Gastrocnemius medialis (tissue), 4 donors: ENCODE data around the gene CSF3. TPM values are rescaled to one million over a fixed set of nuclear protein-coding genes. Genes with fewer than 3 reads are reported as not detected.

ENCODE experiments used
- ATAC-seq, 2 donors: fragments of 150-250 bp; one replicate each; pipeline ENCODE4 v1.9.1; 2016
- DNase-seq, 2 donors: peaks; one replicate each; pipeline ENCODE4 v3.0.0-alpha.2; 2019
- H3K27ac ChIP-seq, 4 donors: fragments of 200-600 bp; sonication (generic); 1 replicate in 1 of 4; 2 replicates in 3 of 4; pipeline ENCODE4 v1.5.1; 2016 to 2018; ENCODE audit warnings: mild to moderate bottlenecking in 2 of 4, moderate library complexity in 1 of 4
- H3K27me3 ChIP-seq, 3 donors: fragments of 200-600 bp; sonication (generic) in 2 of 3; 1 replicate in 1 of 3; 2 replicates in 2 of 3; pipeline versions ENCODE4 v1.5.1 to v1.6.0; 2016 to 2019; ENCODE audit warnings: mild to moderate bottlenecking in 1 of 3, moderate library complexity in 1 of 3
- H3K36me3 ChIP-seq, 2 donors: fragments of 200-600 bp; sonication (generic) in 1 of 2; one replicate each; pipeline ENCODE4 v1.5.1; 2017 to 2018
- H3K4me1 ChIP-seq, 2 donors: fragments of 200-600 bp; sonication (generic) in 1 of 2; one replicate each; pipeline ENCODE4 v1.5.1; 2016 to 2017; ENCODE audit warnings: mild to moderate bottlenecking in 2 of 2
- H3K4me3 ChIP-seq, 4 donors: fragments of 200-600 bp; sonication (generic) in 3 of 4; 1 replicate in 1 of 4; 2 replicates in 3 of 4; pipeline ENCODE4 v1.5.1; 2016 to 2019; ENCODE audit warnings: mild to moderate bottlenecking in 2 of 4
- H3K9me3 ChIP-seq, 3 donors: fragments of 200-600 bp; sonication (generic) in 2 of 3; 1 replicate in 1 of 3; 2 replicates in 2 of 3; pipeline ENCODE4 v1.5.1; 2016 to 2019
- CTCF ChIP-seq, 5 experiments: fragments of 450-650 bp in 3 of 5; fragments of 200-600 bp in 2 of 5; sonication (generic) in 2 of 5; IDR thresholded peaks in 4 of 5; conservative IDR thresholded peaks in 1 of 5; 1 replicate in 4 of 5; 2 replicates in 1 of 5; pipeline ENCODE4 v1.5.1; 2016 to 2019; ENCODE audit warnings: antibody characterized with exemption in 5 of 5, mild to moderate bottlenecking in 3 of 5, moderate library complexity in 3 of 5
- POLR2A ChIP-seq, 2 donors: fragments of 450-650 bp; IDR thresholded peaks; one replicate each; pipeline ENCODE4 v1.6.1; 2017; ENCODE audit warnings: antibody characterized with exemption in 2 of 2, mild to moderate bottlenecking in 2 of 2, moderate library complexity in 2 of 2
- in situ Hi-C, 4 donors: fragments of 200-750 bp; cut with MboI; loops; one replicate each; pipeline versions ENCODE4 v1.15.0 to v1.8.0; 2017; ENCODE audit warnings: low sequenced_read_pairs in 4 of 4
- intact Hi-C: fragments of 100-400 bp; cut with DNase I; formaldehyde crosslinking; loops from one replicate; pipeline ENCODE4 v1.15.1; 2023; ENCODE audit warnings: low total_unique reads
- total RNA-seq, 4 donors: library from RNA; depleted of rRNA; stranded (reverse); fragments of >200 nt; gene quantifications; one replicate each; pipeline versions ENCODE4 v1.1.0 to v1.2.3, GENCODE V29; 2016

The CSF3 gene
- total RNA-seq, 4 donors from 2014 or later: 11.4 to 20.6 (median 16.3) TPM

GRCh38 chr17:40060887-40061608 is 45.8 kb downstream of the CSF3 start:
- Histone ChIP-seq H3K36me3 (no peaks in the 10 kb centered on the region), H3K4me3 (no peak overlapping the region), H3K4me1 (peaks cover 26 to 32% of the 10 kb centered on the region in 2 donors), H3K9me3 (no peaks in the 10 kb centered on the region), H3K27ac (peak overlapping the region in 3 of 4 donors; percentile 100), H3K27me3 (no peaks in the 10 kb centered on the region)
- in situ Hi-C loops (no loop called here), intact Hi-C loops (loop anchor here (5.0 kb wide), 1 partner anchor 106 kb away; no protein-coding TSS in a partner anchor)
- no peak for TF ChIP-seq POLR2A (IDR thresholded peaks at IDR 0.05)
- no peak for TF ChIP-seq CTCF (IDR thresholded peaks at IDR 0.05 in 4 of 5, conservative IDR thresholded peaks at IDR 0.05 in 1 of 5)
- ATAC-seq: no peak
- DNase-seq: no peak

- H3K27ac ChIP-seq: peak overlapping the region; percentile 84 to 100 (median 100)
- DNase-seq: no peak
- H3K4me1 ChIP-seq: peaks cover 30 to 38% of the 10 kb centered on the region in 2 donors
- intact Hi-C loops: loop anchor here (1.0 to 5.0 kb wide), 3 partner anchors 14 to 106 kb away; no protein-coding TSS in a partner anchor
- no peaks in the 10 kb centered on the region for H3K9me3 ChIP-seq
- H3K27me3 ChIP-seq: no peaks in the 10 kb centered on the region
- in situ Hi-C loops: no loop called here
- no peaks in the 10 kb centered on the region for H3K36me3 ChIP-seq
- no peak overlapping the region for H3K4me3 ChIP-seq
- ATAC-seq: no peak
- TF ChIP-seq CTCF (IDR thresholded peaks at IDR 0.05 in 4 of 5, conservative IDR thresholded peaks at IDR 0.05 in 1 of 5) (no peak), POLR2A (IDR thresholded peaks at IDR 0.05) (no peak)
Observed at GRCh38 chr17:40061609-40062038, 46.4 kb downstream of the CSF3 start.

GRCh38 chr17:40062329-40063186 is 47.3 kb downstream of the CSF3 start, which contains the start of gene THRA:
Gene THRA (plus strand): TSS chr17:40062965. CDS start chr17:40074489, 11,524 bp downstream.
- ATAC-seq: peak; percentile 59 to 61
- Histone ChIP-seq H3K27me3 (no peaks in the 10 kb centered on the region), H3K9me3 (no peaks in the 10 kb centered on the region), H3K4me1 (peaks cover 38 to 47% of the 10 kb centered on the region in 2 donors), H3K36me3 (no peaks in the 10 kb centered on the region), H3K4me3 (peak within 1 kb of the TSS; percentile 84 to 100 (median 96)), H3K27ac (peak within 1 kb of the TSS; percentile 100)
- peak; percentile 55 to 67 for DNase-seq
- TF ChIP-seq POLR2A (IDR thresholded peaks at IDR 0.05) (peak; percentile 73 to 85), CTCF (IDR thresholded peaks at IDR 0.05 in 4 of 5, conservative IDR thresholded peaks at IDR 0.05 in 1 of 5) (peak in 2 of 5 experiments; percentile 26 to 27)
- intact Hi-C loops (loop anchor here (1.0 to 5.0 kb wide), 3 partner anchors 13 to 105 kb away; no protein-coding TSS in a partner anchor), in situ Hi-C loops (no loop called here)

GRCh38 chr17:40063187-40063771 is 48.0 kb downstream of the CSF3 start:
- ATAC-seq (peak; percentile 32), DNase-seq (peak; percentile 35 to 60)
- TF ChIP-seq CTCF (IDR thresholded peaks at IDR 0.05 in 4 of 5, conservative IDR thresholded peaks at IDR 0.05 in 1 of 5) (no peak), POLR2A (IDR thresholded peaks at IDR 0.05) (peak; percentile 49 to 64)
- Histone ChIP-seq H3K27ac (peak overlapping the region; percentile 100), H3K4me3 (peak overlapping the region; percentile 84 to 100 (median 96)), H3K9me3 (no peaks in the 10 kb centered on the region), H3K27me3 (no peaks in the 10 kb centered on the region), H3K4me1 (peaks cover 42 to 55% of the 10 kb centered on the region in 2 donors), H3K36me3 (no peaks in the 10 kb centered on the region)
- intact Hi-C loops: loop anchor here (5.0 kb wide), 1 partner anchor 104 kb away; no protein-coding TSS in a partner anchor
- in situ Hi-C loops: no loop called here
